HEK293 (cell line): ENCODE results near the gene ATP13A4.

Experiments
- CTCF ChIA-PET: fragments of 350-600 bp; formaldehyde crosslinking; extraction: SDS; loops from one replicate; lab custom pipeline; 2021; ENCODE audit warnings: antibody characterized with exemption; lab: Yijun Ruan, JAX
- POLR2A ChIA-PET: fragments of 300-600 bp; formaldehyde crosslinking; extraction: SDS; loops from one replicate; lab custom pipeline; 2020; ENCODE audit warnings: antibody characterized with exemption, inconsistent platforms; lab: Yijun Ruan, JAX
- H3K27ac ChIP-seq: fragments of 200-500 bp; sonication (Bioruptor generic); 2 replicates; pipeline ENCODE4 v1.5.1; 2014; ENCODE audit warnings: low read depth, low read length, control low read depth, inconsistent platforms; ENCODE audit errors: extremely low read depth
- H3K36me3 ChIP-seq, 2 experiments: fragments of 200-500 bp in 1 of 2; sonication (Bioruptor generic) in 1 of 2; 1 replicate in 1 of 2; 2 replicates in 1 of 2; pipeline ENCODE4 v1.5.1; 2014 to 2017; ENCODE audit warnings: inconsistent platforms in 2 of 2, low read length in 2 of 2; ENCODE audit not compliant: control insufficient read depth in 2 of 2, insufficient read depth in 1 of 2
- H3K4me1 ChIP-seq: fragments of 200-500 bp; sonication (Bioruptor generic); 2 replicates; pipeline ENCODE4 v1.5.1; 2014; ENCODE audit warnings: mild to moderate bottlenecking, low read length, inconsistent platforms; ENCODE audit not compliant: control insufficient read depth, insufficient read depth
- H3K4me3 ChIP-seq: 2 replicates; pipeline ENCODE4 v1.5.1; 2011; ENCODE audit warnings: low read depth, mild to moderate bottlenecking, control low read depth, low read length, moderate library complexity
- H3K9me3 ChIP-seq: fragments of 200-500 bp; sonication (Bioruptor generic); 2 replicates; pipeline ENCODE4 v1.5.1; 2014; ENCODE audit warnings: low read depth, low read length, inconsistent platforms; ENCODE audit not compliant: control insufficient read depth, insufficient read depth
- GLIS1 ChIP-seq: fragments of 450-650 bp; formaldehyde crosslinking; IDR thresholded peaks from 2 replicates; pipeline ENCODE4 v1.5.1; 2016; ENCODE audit warnings: missing biosample characterization, missing genetic modification characterization
- PBX3 ChIP-seq: sonication (generic); formaldehyde crosslinking; IDR thresholded peaks from 2 replicates; pipeline ENCODE4 v1.8.1; 2022; ENCODE audit warnings: mild to moderate bottlenecking, moderate library complexity, missing genetic modification reagents
- PRDM4 ChIP-seq: fragments of 450-650 bp; formaldehyde crosslinking; IDR thresholded peaks from 2 replicates; pipeline ENCODE4 v1.5.1; 2017; ENCODE audit warnings: missing biosample characterization, missing genetic modification characterization
- YY2 ChIP-seq: fragments of 450-650 bp; formaldehyde crosslinking; IDR thresholded peaks from 2 replicates; pipeline ENCODE4 v1.5.1; 2016; ENCODE audit warnings: missing biosample characterization, missing genetic modification characterization
- ZFP37 ChIP-seq: fragments of 450-650 bp; formaldehyde crosslinking; IDR thresholded peaks from 2 replicates; pipeline ENCODE4 v1.5.1; 2016; ENCODE audit warnings: missing biosample characterization, missing genetic modification characterization
- ZFP69B ChIP-seq: fragments of 450-650 bp; formaldehyde crosslinking; IDR thresholded peaks from 2 replicates; pipeline ENCODE4 v1.5.1; 2016; ENCODE audit warnings: missing biosample characterization, missing genetic modification characterization
- ZNF114 ChIP-seq: fragments of 450-650 bp; formaldehyde crosslinking; IDR thresholded peaks from 2 replicates; pipeline ENCODE4 v1.5.0; 2017; ENCODE audit warnings: missing biosample characterization, missing genetic modification characterization
- ZNF146 ChIP-seq: fragments of 450-650 bp; formaldehyde crosslinking; IDR thresholded peaks from 2 replicates; pipeline ENCODE4 v1.5.1; 2016; ENCODE audit warnings: missing biosample characterization, missing genetic modification characterization
- ZNF155 ChIP-seq: fragments of 450-650 bp; formaldehyde crosslinking; IDR thresholded peaks from 2 replicates; pipeline ENCODE4 v1.5.1; 2016; ENCODE audit warnings: missing biosample characterization, missing genetic modification characterization
- ZNF211 ChIP-seq: fragments of 450-650 bp; formaldehyde crosslinking; IDR thresholded peaks from 2 replicates; pipeline ENCODE4 v1.5.1; 2016; ENCODE audit warnings: low read depth, missing biosample characterization, missing genetic modification characterization
- ZNF280D ChIP-seq: fragments of 450-650 bp; formaldehyde crosslinking; IDR thresholded peaks from 2 replicates; pipeline ENCODE4 v1.5.1; 2016; ENCODE audit warnings: missing biosample characterization, missing genetic modification characterization
- ZNF37A ChIP-seq: fragments of 450-650 bp; IDR thresholded peaks from 2 replicates; pipeline ENCODE4 v1.5.1; 2018; ENCODE audit warnings: missing biosample characterization, missing genetic modification characterization
- ZNF48 ChIP-seq: fragments of 450-650 bp; formaldehyde crosslinking; IDR thresholded peaks from 2 replicates; pipeline ENCODE4 v1.5.1; 2016; ENCODE audit warnings: missing biosample characterization, missing genetic modification characterization
- ZNF530 ChIP-seq: fragments of 450-650 bp; formaldehyde crosslinking; IDR thresholded peaks from 2 replicates; pipeline ENCODE4 v1.5.1; 2016; ENCODE audit warnings: low read depth, missing biosample characterization, missing genetic modification characterization
- ZNF544 ChIP-seq: fragments of 450-650 bp; formaldehyde crosslinking; IDR thresholded peaks from 2 replicates; pipeline ENCODE4 v1.5.0; 2017; ENCODE audit warnings: missing biosample characterization, missing genetic modification characterization
- ZNF670 ChIP-seq: fragments of 450-650 bp; formaldehyde crosslinking; IDR thresholded peaks from 2 replicates; pipeline ENCODE4 v1.5.1; 2016; ENCODE audit warnings: missing biosample characterization, missing genetic modification characterization, low read depth
- ZSCAN4 ChIP-seq: fragments of 450-650 bp; formaldehyde crosslinking; IDR thresholded peaks from 2 replicates; pipeline ENCODE4 v1.5.1; 2017; ENCODE audit warnings: missing biosample characterization, missing genetic modification characterization
- TF ChIP-seq, protein P1 (sequence below): fragments of 450-650 bp; formaldehyde crosslinking; IDR thresholded peaks from 2 replicates; pipeline ENCODE4 v1.5.1; 2016; ENCODE audit warnings: missing biosample characterization, missing genetic modification characterization
- TF ChIP-seq, protein P2 (sequence below): fragments of 450-650 bp; formaldehyde crosslinking; IDR thresholded peaks from 2 replicates; pipeline ENCODE4 v1.5.1; 2016; ENCODE audit warnings: missing biosample characterization, missing genetic modification characterization
- TF ChIP-seq, protein P3 (sequence below): fragments of 450-650 bp; formaldehyde crosslinking; IDR thresholded peaks from 2 replicates; pipeline ENCODE4 v1.5.0; 2017; ENCODE audit warnings: missing biosample characterization, missing genetic modification characterization, borderline replicate concordance

Gene ATP13A4

DNA sequence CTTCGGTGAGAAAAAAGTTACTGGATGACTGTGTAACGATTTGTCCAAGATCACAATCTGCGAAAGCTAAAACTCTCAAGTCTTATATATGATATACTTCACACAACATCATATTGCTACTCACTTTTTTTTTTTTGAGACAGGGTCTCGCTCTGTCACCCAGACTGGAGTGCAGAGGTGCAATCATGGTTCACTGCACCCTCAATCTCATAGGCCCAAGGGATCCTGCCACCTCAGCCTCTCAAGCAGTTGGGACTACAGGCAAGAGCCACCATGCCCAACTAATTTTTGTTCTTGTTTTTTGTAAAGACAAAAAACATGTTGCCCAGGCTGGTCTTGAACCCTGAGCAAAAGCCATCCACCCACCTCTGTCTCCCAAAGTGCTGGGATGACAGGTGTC lies 5.4 kb upstream of the ATP13A4 start (continued):
- no peak for TF ChIP-seq ZSCAN4 (tag by site-specific recombination)
- TF ChIP-seq ZNF48 (tag by site-specific recombination): no peak
- no peak for TF ChIP-seq ZNF146 (tag by site-specific recombination)
- no peak for TF ChIP-seq PRDM4
- TF ChIP-seq, protein P1, sequence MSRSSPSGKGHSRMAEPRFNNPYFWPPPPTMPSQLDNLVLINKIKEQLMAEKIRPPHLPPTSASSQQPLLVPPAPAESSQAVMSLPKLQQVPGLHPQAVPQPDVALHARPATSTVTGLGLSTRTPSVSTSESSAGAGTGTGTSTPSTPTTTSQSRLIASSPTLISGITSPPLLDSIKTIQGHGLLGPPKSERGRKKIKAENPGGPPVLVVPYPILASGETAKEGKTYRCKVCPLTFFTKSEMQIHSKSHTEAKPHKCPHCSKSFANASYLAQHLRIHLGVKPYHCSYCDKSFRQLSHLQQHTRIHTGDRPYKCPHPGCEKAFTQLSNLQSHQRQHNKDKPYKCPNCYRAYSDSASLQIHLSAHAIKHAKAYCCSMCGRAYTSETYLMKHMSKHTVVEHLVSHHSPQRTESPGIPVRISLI (tag by site-specific recombination): no peak
- TF ChIP-seq ZNF155: no peak
- TF ChIP-seq ZNF114 (tag by site-specific recombination): no peak
- TF ChIP-seq ZNF280D (tag by site-specific recombination): no peak
- no peak for TF ChIP-seq PBX3 (CRISPR knock-in tag)
- no peak for TF ChIP-seq ZNF670 (tag by site-specific recombination)
- TF ChIP-seq, protein P2, sequence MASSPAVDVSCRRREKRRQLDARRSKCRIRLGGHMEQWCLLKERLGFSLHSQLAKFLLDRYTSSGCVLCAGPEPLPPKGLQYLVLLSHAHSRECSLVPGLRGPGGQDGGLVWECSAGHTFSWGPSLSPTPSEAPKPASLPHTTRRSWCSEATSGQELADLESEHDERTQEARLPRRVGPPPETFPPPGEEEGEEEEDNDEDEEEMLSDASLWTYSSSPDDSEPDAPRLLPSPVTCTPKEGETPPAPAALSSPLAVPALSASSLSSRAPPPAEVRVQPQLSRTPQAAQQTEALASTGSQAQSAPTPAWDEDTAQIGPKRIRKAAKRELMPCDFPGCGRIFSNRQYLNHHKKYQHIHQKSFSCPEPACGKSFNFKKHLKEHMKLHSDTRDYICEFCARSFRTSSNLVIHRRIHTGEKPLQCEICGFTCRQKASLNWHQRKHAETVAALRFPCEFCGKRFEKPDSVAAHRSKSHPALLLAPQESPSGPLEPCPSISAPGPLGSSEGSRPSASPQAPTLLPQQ (tag by site-specific recombination): no peak
- no peak for TF ChIP-seq ZNF37A (tag by site-specific recombination)
- TF ChIP-seq ZFP37 (tag by site-specific recombination): no peak
- TF ChIP-seq ZNF211: no peak
- TF ChIP-seq, all 188 proteins: peak for 0

GRCh38 chr3:193559100-193559499 lies 4.4 kb upstream of the ATP13A4 start:
- Histone ChIP-seq H3K4me3 (no peak overlapping the region), H3K9me3 (no peaks in the 10 kb centered on the region), H3K4me1 (no peaks in the 10 kb centered on the region), H3K27ac (no peak overlapping the region), H3K36me3 (no peaks in the 10 kb centered on the region)
- ChIA-PET POLR2A (no interaction called here), CTCF (interaction anchor here (0.7 kb wide), 1 partner anchor 81 kb away, joined by 3 read pairs; no protein-coding TSS in a partner anchor)
- TF ChIP-seq ZNF280D (tag by site-specific recombination): no peak
- TF ChIP-seq YY2 (tag by site-specific recombination): no peak
- no peak for TF ChIP-seq ZNF544 (tag by site-specific recombination)
- no peak for TF ChIP-seq GLIS1 (tag by site-specific recombination)
- TF ChIP-seq ZNF211: no peak
- TF ChIP-seq ZNF530 (tag by site-specific recombination): no peak
- no peak for TF ChIP-seq ZFP69B (tag by site-specific recombination)
- TF ChIP-seq, protein P3, sequence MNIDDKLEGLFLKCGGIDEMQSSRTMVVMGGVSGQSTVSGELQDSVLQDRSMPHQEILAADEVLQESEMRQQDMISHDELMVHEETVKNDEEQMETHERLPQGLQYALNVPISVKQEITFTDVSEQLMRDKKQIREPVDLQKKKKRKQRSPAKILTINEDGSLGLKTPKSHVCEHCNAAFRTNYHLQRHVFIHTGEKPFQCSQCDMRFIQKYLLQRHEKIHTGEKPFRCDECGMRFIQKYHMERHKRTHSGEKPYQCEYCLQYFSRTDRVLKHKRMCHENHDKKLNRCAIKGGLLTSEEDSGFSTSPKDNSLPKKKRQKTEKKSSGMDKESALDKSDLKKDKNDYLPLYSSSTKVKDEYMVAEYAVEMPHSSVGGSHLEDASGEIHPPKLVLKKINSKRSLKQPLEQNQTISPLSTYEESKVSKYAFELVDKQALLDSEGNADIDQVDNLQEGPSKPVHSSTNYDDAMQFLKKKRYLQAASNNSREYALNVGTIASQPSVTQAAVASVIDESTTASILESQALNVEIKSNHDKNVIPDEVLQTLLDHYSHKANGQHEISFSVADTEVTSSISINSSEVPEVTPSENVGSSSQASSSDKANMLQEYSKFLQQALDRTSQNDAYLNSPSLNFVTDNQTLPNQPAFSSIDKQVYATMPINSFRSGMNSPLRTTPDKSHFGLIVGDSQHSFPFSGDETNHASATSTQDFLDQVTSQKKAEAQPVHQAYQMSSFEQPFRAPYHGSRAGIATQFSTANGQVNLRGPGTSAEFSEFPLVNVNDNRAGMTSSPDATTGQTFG (tag by site-specific recombination): no peak
